Subcutaneous abdominal adipose tissue (tissue), 5 donors: ENCODE measurements around the gene CCDC141.

Experiments
- H3K27ac ChIP-seq: one replicate; pipeline ENCODE4 v1.7.0; 2013; ENCODE audit warnings: low read depth, mild to moderate bottlenecking, inconsistent platforms, low read length, moderate library complexity
- H3K27me3 ChIP-seq, 5 donors: one replicate each; pipeline ENCODE4 v1.7.0; 2013; ENCODE audit warnings: low read length in 5 of 5, inconsistent platforms in 1 of 5; ENCODE audit not compliant: control insufficient read depth in 5 of 5, insufficient read depth in 4 of 5
- H3K36me3 ChIP-seq, 5 donors: one replicate each; pipeline ENCODE4 v1.7.0; 2013; ENCODE audit warnings: low read length in 5 of 5; ENCODE audit not compliant: control insufficient read depth in 5 of 5, insufficient read depth in 5 of 5
- H3K4me1 ChIP-seq, 5 donors: one replicate each; pipeline ENCODE4 v1.7.0; 2013; ENCODE audit warnings: low read length in 5 of 5, mild to moderate bottlenecking in 3 of 5, moderate library complexity in 1 of 5; ENCODE audit not compliant: control insufficient read depth in 5 of 5, insufficient read depth in 5 of 5
- H3K4me3 ChIP-seq, 5 donors: one replicate each; pipeline ENCODE4 v1.7.0; 2013; ENCODE audit warnings: low read length in 5 of 5, low read depth in 1 of 5
- H3K9ac ChIP-seq, 5 donors: one replicate each; pipeline ENCODE4 v1.7.0; 2013; ENCODE audit warnings: low read length in 5 of 5, mild to moderate bottlenecking in 4 of 5, moderate library complexity in 3 of 5
- H3K9me3 ChIP-seq, 5 donors: one replicate each; pipeline ENCODE4 v1.7.0; 2013; ENCODE audit warnings: low read length in 5 of 5; ENCODE audit not compliant: control insufficient read depth in 5 of 5
- donor health status: healthy.
- donor health status: healthy.
- donor health status: healthy.
- donor health status: healthy.
- donor health status: healthy.

Gene CCDC141

GRCh38 chr2:178865146-178865936 lies 184.6 kb downstream of the CCDC141 start:
- Histone ChIP-seq H3K36me3 (no peaks in the 10 kb centered on the region), H3K9ac (no peak overlapping the region), H3K27me3 (no peaks in the 10 kb centered on the region), H3K4me3 (no peak overlapping the region), H3K27ac (no peak overlapping the region), H3K4me1 (peaks cover 0 to 23% (median 11%) of the 10 kb centered on the region in 5 donors), H3K9me3 (no peaks in the 10 kb centered on the region)

- Histone ChIP-seq H3K9ac (peak overlapping the region in 2 of 5 donors; percentile 1 to 31), H3K4me1 (peaks cover 0 to 23% (median 11%) of the 10 kb centered on the region in 5 donors), H3K9me3 (no peaks in the 10 kb centered on the region), H3K27ac (peak overlapping the region; percentile 54), H3K27me3 (no peaks in the 10 kb centered on the region), H3K4me3 (peak overlapping the region in 3 of 5 donors; percentile 23 to 47 (median 40)), H3K36me3 (no peaks in the 10 kb centered on the region)
Measured at GRCh38 chr2:178863856-178864620, 185.9 kb downstream of the CCDC141 start.

GRCh38 chr2:178863130-178863855 lies 186.6 kb downstream of the CCDC141 start:
- Histone ChIP-seq H3K36me3 (no peaks in the 10 kb centered on the region), H3K4me3 (peak overlapping the region in 2 of 5 donors; percentile 40 to 47), H3K9ac (peak overlapping the region in 2 of 5 donors; percentile 1 to 31), H3K4me1 (peaks cover 0 to 23% (median 11%) of the 10 kb centered on the region in 5 donors), H3K27ac (peak overlapping the region; percentile 54), H3K9me3 (no peaks in the 10 kb centered on the region), H3K27me3 (no peaks in the 10 kb centered on the region)

- H3K9me3 ChIP-seq, result no peaks in the 10 kb centered on the region
- H3K4me1 ChIP-seq, result peaks cover 0 to 23% (median 11%) of the 10 kb centered on the region in 5 donors
- H3K4me3 ChIP-seq, result no peak overlapping the region
- H3K27ac ChIP-seq, result no peak overlapping the region
- H3K36me3 ChIP-seq, result no peaks in the 10 kb centered on the region
- no peaks in the 10 kb centered on the region for H3K27me3 ChIP-seq
- H3K9ac ChIP-seq, result no peak overlapping the region
Measured at GRCh38 chr2:178860551-178860950, 189.4 kb downstream of the CCDC141 start.

GRCh38 chr2:178859730-178860129 lies 190.2 kb downstream of the CCDC141 start:
- no peak overlapping the region for H3K4me3 ChIP-seq
- H3K27ac ChIP-seq, result no peak overlapping the region
- no peaks in the 10 kb centered on the region for H3K36me3 ChIP-seq
- no peaks in the 10 kb centered on the region for H3K9me3 ChIP-seq
- no peak overlapping the region for H3K9ac ChIP-seq
- no peaks in the 10 kb centered on the region for H3K27me3 ChIP-seq
- H3K4me1 ChIP-seq, result peaks cover 0 to 23% (median 11%) of the 10 kb centered on the region in 5 donors

GRCh38 chr2:178858896-178859625 lies 190.9 kb downstream of the CCDC141 start:
- H3K27me3 ChIP-seq, result no peaks in the 10 kb centered on the region
- peaks cover 0 to 17% (median 11%) of the 10 kb centered on the region in 5 donors for H3K4me1 ChIP-seq
- H3K27ac ChIP-seq, result no peak overlapping the region
- no peaks in the 10 kb centered on the region for H3K36me3 ChIP-seq
- H3K9ac ChIP-seq, result no peak overlapping the region
- no peaks in the 10 kb centered on the region for H3K9me3 ChIP-seq
- H3K4me3 ChIP-seq, result no peak overlapping the region

- Histone ChIP-seq H3K9ac (no peak overlapping the region), H3K4me3 (no peak overlapping the region), H3K27ac (no peak overlapping the region)
Measured at GRCh38 chr2:178855151-178855550, 194.8 kb downstream of the CCDC141 start.

GRCh38 chr2:178848335-178848734 lies 201.6 kb downstream of the CCDC141 start:
- no peaks in the 10 kb centered on the region for H3K4me1 ChIP-seq
- H3K36me3 ChIP-seq, result peaks cover 0 to 10% (median 0%) of the 10 kb centered on the region in 5 donors
- no peaks in the 10 kb centered on the region for H3K27me3 ChIP-seq
- no peak overlapping the region for H3K4me3 ChIP-seq
- no peak overlapping the region for H3K27ac ChIP-seq
- H3K9ac ChIP-seq, result no peak overlapping the region
- no peaks in the 10 kb centered on the region for H3K9me3 ChIP-seq

More at GRCh38 chr2:178855151-178855550, 194.8 kb downstream of the CCDC141 start:
- no peaks in the 10 kb centered on the region for H3K4me1 ChIP-seq
- no peaks in the 10 kb centered on the region for H3K9me3 ChIP-seq
- no peaks in the 10 kb centered on the region for H3K27me3 ChIP-seq
- peaks cover 0 to 3% (median 0%) of the 10 kb centered on the region in 5 donors for H3K36me3 ChIP-seq

- no peak overlapping the region for H3K27ac ChIP-seq
- no peaks in the 10 kb centered on the region for H3K9me3 ChIP-seq
- peaks cover 0 to 8% (median 0%) of the 10 kb centered on the region in 5 donors for H3K36me3 ChIP-seq
- no peak overlapping the region for H3K4me3 ChIP-seq
- H3K27me3 ChIP-seq, result no peaks in the 10 kb centered on the region
- H3K9ac ChIP-seq, result no peak overlapping the region
- H3K4me1 ChIP-seq, result no peaks in the 10 kb centered on the region
Measured at GRCh38 chr2:178846458-178846802, 203.5 kb downstream of the CCDC141 start.
